ENCODE measurements around the gene IQCB1.
"Not testable (repeated sequence)": the region's sequence is repeated elsewhere in the genome, so short reads cannot be mapped to it uniquely, and the experiment has no call there.

The IQCB1 gene

DNA sequence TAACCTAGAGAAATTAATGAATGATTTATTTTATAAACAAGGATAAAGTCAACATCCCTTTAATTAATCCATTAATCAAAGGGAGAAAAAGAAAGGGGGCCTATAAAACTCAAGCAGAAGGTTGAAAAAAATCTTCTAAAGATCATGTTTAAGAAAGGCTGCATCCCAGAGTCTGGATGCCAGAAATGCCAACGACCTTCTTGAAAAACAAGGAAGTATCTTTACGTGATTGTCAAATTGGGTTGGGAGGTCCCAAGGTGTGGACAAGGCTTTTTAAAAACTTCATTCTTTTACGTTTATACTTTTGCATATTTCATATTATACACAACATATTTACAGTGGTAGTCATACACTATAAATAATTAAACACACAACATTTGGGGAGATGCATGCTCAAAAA is 86.9 kb downstream of the IQCB1 start:
- no peak for DNase-seq (ENCODE audit: low spot score)

DNA sequence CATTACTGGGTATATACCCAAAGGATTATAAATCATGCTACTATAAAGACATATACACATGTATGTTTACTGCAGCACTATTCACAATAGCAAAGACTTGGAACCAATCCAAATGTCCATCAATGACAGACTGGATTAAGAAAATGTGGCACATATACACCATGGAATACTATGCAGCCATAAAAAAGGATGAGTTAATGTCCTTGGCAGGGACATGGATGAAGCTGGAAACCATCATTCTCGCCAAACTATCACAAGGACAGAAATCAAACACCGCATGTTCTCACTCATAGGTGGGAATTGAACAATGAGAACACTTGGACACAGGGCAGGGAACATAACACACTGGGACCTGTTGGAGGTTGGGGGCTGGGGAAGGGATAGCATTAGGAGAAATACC is 91.8 kb downstream of the IQCB1 start:
- DNase-seq (ENCODE audit: low spot score) = not testable (repeated sequence)

DNA sequence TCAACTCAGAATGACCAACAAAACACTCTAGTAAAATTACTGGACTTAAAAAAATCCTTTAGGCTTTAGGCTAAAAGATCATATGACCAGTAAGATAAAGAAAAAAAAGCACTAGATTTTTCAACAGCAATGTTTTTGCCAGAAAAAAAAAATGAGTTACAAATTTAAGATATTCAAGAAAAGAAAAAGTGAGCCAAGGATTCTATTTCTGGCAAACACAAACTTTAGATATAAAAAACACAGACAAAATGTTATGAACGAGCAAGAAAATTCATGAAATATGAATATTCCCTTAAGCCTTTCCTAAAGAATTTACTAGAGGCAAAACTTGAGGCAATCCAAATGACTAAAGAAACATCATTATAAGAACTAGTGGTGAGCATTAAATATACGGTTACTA is 94.0 kb downstream of the IQCB1 start:
- DNase-seq (ENCODE audit: low spot score) = no peak

DNA sequence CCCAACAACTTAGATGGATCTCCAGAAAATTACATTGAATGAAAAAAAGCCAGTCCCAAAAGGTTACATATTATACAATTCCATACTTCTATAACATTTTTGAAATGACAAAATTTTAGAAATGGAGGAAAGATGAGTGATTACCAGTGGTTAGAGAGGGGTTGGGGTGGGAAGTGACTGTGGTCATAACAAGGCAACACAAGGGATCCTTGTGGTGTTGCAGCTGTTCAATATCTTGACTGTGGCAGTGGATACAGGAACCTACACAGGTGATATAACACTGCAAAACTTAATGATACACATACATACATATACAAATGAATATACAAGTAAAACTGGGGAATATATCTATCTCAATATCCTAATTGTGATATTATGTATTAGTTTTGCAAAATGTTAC is 95.0 kb downstream of the IQCB1 start:
- DNase-seq (ENCODE audit: low spot score) = no peak

DNA sequence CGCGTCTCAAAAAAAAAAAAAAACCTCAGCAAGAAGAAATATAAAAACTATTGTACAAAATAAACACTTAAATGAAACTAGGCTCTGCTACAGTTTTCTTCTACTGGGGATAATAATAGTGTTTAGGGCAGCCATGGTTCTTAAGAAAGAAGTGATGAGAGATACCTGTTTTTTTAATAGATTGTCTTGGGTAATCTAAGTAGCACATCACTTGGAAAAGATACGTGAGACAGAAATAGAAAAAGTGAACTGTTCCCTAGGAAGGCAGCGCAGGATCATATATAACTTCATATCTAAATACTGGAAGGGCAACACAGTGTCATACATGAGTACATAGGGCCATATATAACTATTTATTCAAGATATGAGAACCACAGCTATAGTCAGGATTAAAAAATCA is 97.2 kb downstream of the IQCB1 start:
- DNase-seq (ENCODE audit: low spot score) = no peak

GRCh38 chr3:121736112-121736511 is 98.7 kb downstream of the IQCB1 start:
- DNase-seq (ENCODE audit: low spot score) = no peak

- DNase-seq (ENCODE audit: low spot score) = no peak
Measured at GRCh38 chr3:121735047-121735696, 99.7 kb downstream of the IQCB1 start.

DNA sequence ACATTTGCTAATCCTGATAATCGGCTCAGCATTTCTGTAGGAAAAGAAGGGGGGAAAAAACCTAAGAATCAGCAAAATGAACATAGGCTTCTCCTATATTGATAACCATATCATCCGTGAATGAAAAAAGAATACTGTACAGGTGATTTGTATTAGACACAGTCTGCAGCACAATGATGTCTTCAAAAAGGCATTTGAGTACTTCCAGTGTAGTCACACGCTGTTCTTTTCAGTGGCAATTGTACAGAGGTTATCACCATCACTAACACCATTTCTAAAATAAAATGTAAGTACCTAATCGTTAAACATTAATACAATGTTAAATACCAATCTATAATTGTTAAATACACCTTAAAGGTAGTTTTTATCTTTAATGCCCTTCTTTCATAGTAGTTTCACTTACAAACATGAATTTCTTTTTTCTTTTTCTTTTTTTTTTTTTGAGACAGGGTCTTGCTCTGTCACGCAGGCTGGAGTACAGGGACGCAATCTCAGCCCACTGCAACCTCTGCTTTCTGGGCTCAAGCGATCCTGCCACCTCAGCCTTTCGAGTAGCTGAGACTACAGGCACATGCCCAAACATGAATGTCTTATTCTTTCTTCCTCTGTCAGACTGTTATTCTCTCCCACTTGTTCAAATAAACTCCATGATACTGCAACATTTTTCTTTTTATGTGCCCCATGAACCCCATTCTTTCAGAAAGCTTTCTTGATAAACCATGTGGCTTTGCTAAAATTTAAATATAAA is 103.7 kb downstream of the IQCB1 start:
- no peak for DNase-seq (ENCODE audit: low spot score)

GRCh38 chr3:121724130-121724529 is 110.7 kb downstream of the IQCB1 start:
- no peak for DNase-seq (ENCODE audit: low spot score)

- no peak for DNase-seq (ENCODE audit: low spot score)
Measured at GRCh38 chr3:121723485-121723884, 111.4 kb downstream of the IQCB1 start.

DNA sequence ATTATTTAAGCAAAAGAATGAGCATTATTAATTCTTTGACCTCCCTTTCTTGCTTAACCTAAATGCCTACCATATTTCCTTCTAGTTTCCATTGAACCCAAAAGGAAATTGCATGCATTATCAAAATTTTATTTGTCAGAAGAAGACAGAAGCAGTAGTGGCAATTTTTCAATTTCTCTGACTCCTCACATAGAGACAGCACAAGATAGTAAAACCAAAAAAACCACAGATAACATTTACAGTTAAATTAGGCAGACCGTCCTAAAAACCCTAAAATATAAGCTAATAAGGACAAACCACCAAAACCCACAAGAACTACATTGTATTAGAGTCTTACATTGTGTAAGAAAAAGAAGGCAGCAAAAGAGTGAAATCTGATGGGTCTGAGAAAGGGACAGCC is 112.4 kb downstream of the IQCB1 start:
- DNase-seq (ENCODE audit: low spot score) = no peak

DNA sequence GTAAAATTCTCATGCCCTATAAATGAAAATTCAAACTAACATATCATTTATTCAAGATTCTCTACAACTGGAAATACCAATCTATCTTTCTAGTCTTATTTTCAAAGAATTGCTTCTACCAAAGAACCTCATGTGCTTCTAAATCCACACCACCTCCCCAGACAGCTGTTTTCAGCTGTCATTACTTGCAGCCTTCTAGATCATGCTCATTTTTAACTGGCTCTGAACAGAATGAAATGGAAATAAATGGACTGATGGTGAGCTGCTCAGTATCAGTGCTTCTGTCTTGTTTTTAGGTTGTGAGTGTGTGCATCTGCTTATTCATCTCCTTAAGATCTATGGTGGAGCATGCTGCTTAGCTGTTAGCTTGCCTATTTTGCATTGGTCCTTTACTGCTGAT is 114.7 kb downstream of the IQCB1 start:
- no peak for DNase-seq (ENCODE audit: low spot score)

Measured in NAMALWA (cell line).